ENCODE data around the gene CDC6. TPM values are rescaled to one million over a fixed set of nuclear protein-coding genes. Genes with fewer than 3 reads are reported as not detected.

The CDC6 gene
- total RNA-seq, 1 donor from 2014 or later, result 1.4 TPM

GRCh38 chr17:40264458-40265185 lies 23.1 kb upstream of the CDC6 start:
- Histone ChIP-seq H3K9me3 (no peaks in the 10 kb centered on the region), H3K4me1 (no peaks in the 10 kb centered on the region), H3K36me3 (peaks cover 90% of the 10 kb centered on the region), H3K27me3 (no peaks in the 10 kb centered on the region), H3K27ac (no peak overlapping the region), H3K4me3 (no peak overlapping the region)
- peak; percentile 29 for ATAC-seq
- no peak for DNase-seq
- TF ChIP-seq CTCF (IDR thresholded peaks at IDR 0.05), result no peak
- intact Hi-C loops (cut with DNase I), result no loop called here

GRCh38 chr17:40265337-40265736 lies 22.3 kb upstream of the CDC6 start:
- no peak overlapping the region for H3K27ac ChIP-seq
- TF ChIP-seq CTCF (IDR thresholded peaks at IDR 0.05), result no peak
- no peaks in the 10 kb centered on the region for H3K4me1 ChIP-seq
- H3K36me3 ChIP-seq, result peaks cover 86% of the 10 kb centered on the region
- no peak for DNase-seq
- intact Hi-C loops (cut with DNase I), result no loop called here
- no peak for ATAC-seq
- no peaks in the 10 kb centered on the region for H3K9me3 ChIP-seq
- H3K4me3 ChIP-seq, result no peak overlapping the region
- H3K27me3 ChIP-seq, result no peaks in the 10 kb centered on the region

DNA sequence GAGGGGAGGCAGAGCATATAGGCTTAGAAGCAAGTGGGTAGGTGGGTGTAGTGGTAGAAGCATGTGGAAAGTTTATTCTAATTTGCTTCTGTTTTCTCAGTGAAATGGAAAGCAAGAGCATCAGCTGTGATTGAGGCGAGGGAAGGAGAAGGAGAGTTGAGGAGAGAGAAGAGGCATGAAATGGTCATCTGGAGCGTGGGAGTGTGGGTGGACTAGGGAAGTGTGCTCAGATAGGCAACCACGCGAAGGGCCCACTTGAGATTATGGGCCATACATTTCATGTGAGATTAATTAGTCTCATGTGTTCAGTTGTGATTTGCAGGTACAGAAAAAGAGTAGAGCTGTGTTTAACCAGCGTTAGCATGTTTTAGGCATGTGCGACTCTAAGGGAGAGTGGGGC lies 20.8 kb upstream of the CDC6 start:
- no peaks in the 10 kb centered on the region for H3K4me1 ChIP-seq
- intact Hi-C loops (cut with DNase I), result no loop called here

DNA sequence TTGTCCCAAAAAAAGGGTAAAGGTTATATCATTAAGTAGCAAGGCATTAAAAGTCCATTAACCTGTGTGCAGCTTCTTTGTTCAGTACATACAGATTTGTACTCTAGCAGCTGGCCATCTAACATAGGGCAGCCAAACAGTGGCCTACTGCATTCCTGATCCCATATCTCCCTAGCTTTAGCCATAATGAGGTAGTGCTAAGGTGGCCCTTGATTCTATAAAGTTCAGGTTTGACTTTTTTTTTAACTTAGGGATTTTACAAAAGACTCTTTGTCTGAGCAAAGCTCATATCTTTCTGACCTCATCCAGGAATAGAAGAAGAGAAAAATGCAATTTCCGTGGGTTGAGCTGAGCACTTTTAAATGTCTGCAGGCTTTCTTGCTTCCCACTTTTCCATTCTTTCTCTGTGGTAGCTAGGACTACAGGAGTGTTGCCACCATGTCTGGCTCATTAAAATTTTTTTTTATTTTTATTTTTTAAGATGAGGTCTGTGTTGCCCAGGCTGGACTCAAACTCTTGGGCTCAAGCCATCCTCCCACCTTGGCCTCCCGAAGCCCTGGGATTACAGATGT lies 19.5 kb upstream of the CDC6 start:
- intact Hi-C loops (cut with DNase I), result no loop called here
- H3K27ac ChIP-seq, result no peak overlapping the region
- H3K4me1 ChIP-seq, result no peaks in the 10 kb centered on the region
- peaks cover 84% of the 10 kb centered on the region for H3K36me3 ChIP-seq
- DNase-seq, result no peak
- no peaks in the 10 kb centered on the region for H3K27me3 ChIP-seq
- no peak for TF ChIP-seq CTCF (IDR thresholded peaks at IDR 0.05)
- ATAC-seq, result no peak
- H3K4me3 ChIP-seq, result no peak overlapping the region
- no peaks in the 10 kb centered on the region for H3K9me3 ChIP-seq

More for the DNA sequence above, 20.8 kb upstream of the CDC6 start:
- DNase-seq (no peak), ATAC-seq (no peak)
- peaks cover 86% of the 10 kb centered on the region for H3K36me3 ChIP-seq
- no peaks in the 10 kb centered on the region for H3K27me3 ChIP-seq
- H3K9me3 ChIP-seq, result no peaks in the 10 kb centered on the region
- H3K4me3 ChIP-seq, result no peak overlapping the region
- TF ChIP-seq CTCF (IDR thresholded peaks at IDR 0.05), result no peak
- H3K27ac ChIP-seq, result no peak overlapping the region

- TF ChIP-seq CTCF (IDR thresholded peaks at IDR 0.05), result no peak
- H3K27me3 ChIP-seq, result no peaks in the 10 kb centered on the region
- H3K36me3 ChIP-seq, result peaks cover 89% of the 10 kb centered on the region
- no peak overlapping the region for H3K27ac ChIP-seq
- no peak for DNase-seq
- no peaks in the 10 kb centered on the region for H3K9me3 ChIP-seq
- intact Hi-C loops (cut with DNase I), result no loop called here
- ATAC-seq, result no peak
- peaks cover 2% of the 10 kb centered on the region for H3K4me1 ChIP-seq
- no peak overlapping the region for H3K4me3 ChIP-seq
These were observed 9.3 kb upstream of the CDC6 start for GRCh38 chr17:40278414-40278813.
